ENCODE results near the gene GPR3. TPM values are rescaled to one million over a fixed set of nuclear protein-coding genes. Genes with fewer than 3 reads are reported as not detected.

GPR3 gene
- total RNA-seq, 1 experiment from 2014 or later, result 4.7 TPM

- Histone ChIP-seq H3K36me3 (ENCODE audit: low read depth, low read length) (peaks cover 2% of the 10 kb centered on the region), H3K27me3 (ENCODE audit: low read length) (no peaks in the 10 kb centered on the region), H3K9me2 (replicated peaks; ENCODE audit: low read length) (no peaks in the 10 kb centered on the region), H3K4me2 (ENCODE audit: low read length) (no peak overlapping the region), H3K4me1 (ENCODE audit: insufficient read depth, low read length) (peaks cover 16% of the 10 kb centered on the region), H3K27ac (ENCODE audit: low read length) (no peak overlapping the region), H3K9me3 (ENCODE audit: low read length) (no peaks in the 10 kb centered on the region), H3K4me3 (ENCODE audit: low read length) (no peak overlapping the region), H3K79me2 (ENCODE audit: low read length) (no peaks in the 10 kb centered on the region), H4K20me1 (ENCODE audit: low read length) (no peaks in the 10 kb centered on the region), H3F3A (ENCODE audit: low read length, unreplicated experiment) (no peaks in the 10 kb centered on the region), H3K9ac (ENCODE audit: low read length) (no peak overlapping the region), H2AFZ (ENCODE audit: low read length) (no peak overlapping the region)
- DNase-seq (no peak), ATAC-seq (no peak)
- ChIA-PET CTCF (no interaction called here), POLR2A (ENCODE audit: unreplicated experiment) (no interaction called here)
- no peak for TF ChIP-seq EZH2phosphoT487 (IDR thresholded peaks at IDR 0.05; ENCODE audit: borderline replicate concordance, low read length)
- no peak for TF ChIP-seq EZH2 (IDR thresholded peaks at IDR 0.05; ENCODE audit: low read length, unreplicated experiment)
- TF ChIP-seq CTCF (conservative IDR thresholded peaks at IDR 0.05; ENCODE audit: low read depth, low read length), result no peak
- no TSS peak for BruUV-seq (replicated peaks)
- intact Hi-C loops (cut with micrococcal nuclease), result no loop called here
Measured at GRCh38 chr1:27351541-27352107, 40.8 kb upstream of the GPR3 start.

- H3K79me2 ChIP-seq (ENCODE audit: low read length), result no peaks in the 10 kb centered on the region
- H3F3A ChIP-seq (ENCODE audit: low read length, unreplicated experiment), result no peaks in the 10 kb centered on the region
- BruUV-seq (replicated peaks), result no TSS peak
- no peak overlapping the region for H3K4me3 ChIP-seq (ENCODE audit: low read length)
- peaks cover 12% of the 10 kb centered on the region for H3K36me3 ChIP-seq (ENCODE audit: low read depth, low read length)
- no peak overlapping the region for H3K4me2 ChIP-seq (ENCODE audit: low read length)
- TF ChIP-seq CTCF (conservative IDR thresholded peaks at IDR 0.05; ENCODE audit: low read depth, low read length) (no peak), EZH2 (IDR thresholded peaks at IDR 0.05; ENCODE audit: low read length, unreplicated experiment) (no peak), EZH2phosphoT487 (IDR thresholded peaks at IDR 0.05; ENCODE audit: borderline replicate concordance, low read length) (no peak)
- H3K9ac ChIP-seq (ENCODE audit: low read length), result no peak overlapping the region
- ATAC-seq (no peak), DNase-seq (no peak)
- no peaks in the 10 kb centered on the region for H3K27me3 ChIP-seq (ENCODE audit: low read length)
- no peaks in the 10 kb centered on the region for H3K9me3 ChIP-seq (ENCODE audit: low read length)
- H3K4me1 ChIP-seq (ENCODE audit: insufficient read depth, low read length), result peaks cover 10% of the 10 kb centered on the region
- H4K20me1 ChIP-seq (ENCODE audit: low read length), result no peaks in the 10 kb centered on the region
- ChIA-PET POLR2A (ENCODE audit: unreplicated experiment) (no interaction called here), CTCF (no interaction called here)
- no peak overlapping the region for H3K27ac ChIP-seq (ENCODE audit: low read length)
- no peaks in the 10 kb centered on the region for H3K9me2 ChIP-seq (replicated peaks; ENCODE audit: low read length)
- intact Hi-C loops (cut with micrococcal nuclease), result no loop called here
- H2AFZ ChIP-seq (ENCODE audit: low read length), result no peak overlapping the region
Measured at GRCh38 chr1:27353166-27353565, 39.3 kb upstream of the GPR3 start.

- H3F3A ChIP-seq (ENCODE audit: low read length, unreplicated experiment), result no peaks in the 10 kb centered on the region
- TF ChIP-seq EZH2phosphoT487 (IDR thresholded peaks at IDR 0.05; ENCODE audit: borderline replicate concordance, low read length) (no peak), CTCF (conservative IDR thresholded peaks at IDR 0.05; ENCODE audit: low read depth, low read length) (no peak), EZH2 (IDR thresholded peaks at IDR 0.05; ENCODE audit: low read length, unreplicated experiment) (no peak)
- ChIA-PET CTCF (no interaction called here), POLR2A (ENCODE audit: unreplicated experiment) (no interaction called here)
- no peaks in the 10 kb centered on the region for H3K9me2 ChIP-seq (replicated peaks; ENCODE audit: low read length)
- intact Hi-C loops (cut with micrococcal nuclease), result no loop called here
- no TSS peak for BruUV-seq (replicated peaks)
- no peak overlapping the region for H3K4me3 ChIP-seq (ENCODE audit: low read length)
- no peak overlapping the region for H3K9ac ChIP-seq (ENCODE audit: low read length)
- peaks cover 12% of the 10 kb centered on the region for H3K36me3 ChIP-seq (ENCODE audit: low read depth, low read length)
- no peaks in the 10 kb centered on the region for H3K79me2 ChIP-seq (ENCODE audit: low read length)
- no peak overlapping the region for H3K27ac ChIP-seq (ENCODE audit: low read length)
- no peaks in the 10 kb centered on the region for H3K27me3 ChIP-seq (ENCODE audit: low read length)
- peaks cover 10% of the 10 kb centered on the region for H3K4me1 ChIP-seq (ENCODE audit: insufficient read depth, low read length)
- no peak for ATAC-seq
- H2AFZ ChIP-seq (ENCODE audit: low read length), result no peak overlapping the region
- no peak for DNase-seq
- no peaks in the 10 kb centered on the region for H4K20me1 ChIP-seq (ENCODE audit: low read length)
- H3K4me2 ChIP-seq (ENCODE audit: low read length), result no peak overlapping the region
- no peaks in the 10 kb centered on the region for H3K9me3 ChIP-seq (ENCODE audit: low read length)
Measured at GRCh38 chr1:27353629-27354028, 38.8 kb upstream of the GPR3 start.

Data from PC-3 (cell line).